Keratinocyte (primary cell): ENCODE measurements around the gene CHST14.

Experiments used
- CTCF ChIP-seq, 3 experiments: IDR thresholded peaks in 1 of 3; conservative IDR thresholded peaks in 1 of 3; optimal IDR thresholded peaks in 1 of 3; 2 replicates in 2 of 3; 3 replicates in 1 of 3; pipeline versions ENCODE3 to v1.5.1; 2011; ENCODE audit warnings: low read length in 3 of 3, mild to moderate bottlenecking in 3 of 3, moderate library complexity in 2 of 3, control low read depth in 1 of 3, inconsistent platforms in 1 of 3; ENCODE audit not compliant: insufficient read depth in 2 of 3; ENCODE audit errors: extremely low read depth in 1 of 3
- EZH2 ChIP-seq: IDR thresholded peaks from one replicate; pipeline ENCODE4 v1.6.1; 2012; ENCODE audit warnings: inconsistent platforms, mild to moderate bottlenecking, low read length, moderate library complexity

- TF ChIP-seq CTCF (optimal IDR thresholded peaks at IDR 0.05 in 1 of 3, IDR thresholded peaks at IDR 0.05 in 1 of 3, conservative IDR thresholded peaks at IDR 0.05 in 1 of 3; ENCODE audit: extremely low read depth in 1 of 3, insufficient read depth in 2 of 3, low read length in 3 of 3): no peak
- TF ChIP-seq EZH2: no peak
Observed at GRCh38 chr15:40487816-40488682, 17.3 kb downstream of the CHST14 start.
